ENCODE measurements around the gene LENG1. TPM values are rescaled to one million over a fixed set of nuclear protein-coding genes. Genes with fewer than 3 reads are reported as not detected.
A peak's percentile ranks its signal among the peaks of the same experiment; 100 is the strongest.

The LENG1 gene
- total and polyA plus RNA-seq, 12 donors = 5.4 to 16.9 (median 7.2) TPM

- TF ChIP-seq CTCF (IDR thresholded peaks at IDR 0.05) = no peak
- 81 to 83% methylated on average over 12 of the region's 12 CpGs for WGBS, 2 donors
- intact Hi-C loops (cut with DNase I) = no loop called here
- ATAC-seq (no peak), DNase-seq (no peak)
- Histone ChIP-seq H3K27ac (no peak overlapping the region), H3K4me1 (peaks cover 0 to 25% (median 16%) of the 10 kb centered on the region in 9 donors), H3K27me3 (no peaks in the 10 kb centered on the region), H3K9me3 (no peaks in the 10 kb centered on the region), H3K4me3 (no peak overlapping the region), H3K36me3 (peaks cover 4 to 100% (median 93%) of the 10 kb centered on the region in 9 donors)
Observed at GRCh38 chr19:54149021-54149812, 10.3 kb downstream of the LENG1 start.

- ATAC-seq (peak in 4 of 8 donors; percentile 5 to 27 (median 7)), DNase-seq (no peak)
- no peak for TF ChIP-seq CTCF (IDR thresholded peaks at IDR 0.05)
- H3K27ac ChIP-seq = peak overlapping the region in 7 of 10 donors; percentile 5 to 63 (median 40)
- no peaks in the 10 kb centered on the region for H3K27me3 ChIP-seq
- intact Hi-C loops (cut with DNase I) = no loop called here
- peaks cover 0 to 23% (median 11%) of the 10 kb centered on the region in 9 donors for H3K4me1 ChIP-seq
- no peak overlapping the region for H3K4me3 ChIP-seq
- 67 to 73% methylated on average over 19 of the region's 19 CpGs for WGBS, 2 donors
- H3K9me3 ChIP-seq = no peaks in the 10 kb centered on the region
- peaks cover 9 to 100% (median 93%) of the 10 kb centered on the region in 9 donors for H3K36me3 ChIP-seq
Observed at GRCh38 chr19:54148158-54148557, 11.4 kb downstream of the LENG1 start.

GRCh38 chr19:54147676-54148075, 11.8 kb downstream of the LENG1 start:
- Histone ChIP-seq H3K36me3 (peaks cover 9 to 100% (median 93%) of the 10 kb centered on the region in 9 donors), H3K27ac (peak overlapping the region in 7 of 10 donors; percentile 5 to 63 (median 40))
- TF ChIP-seq CTCF (IDR thresholded peaks at IDR 0.05) = peak in 1 of 9 donors; percentile 8

GRCh38 chr19:54145541-54146158, 13.9 kb downstream of the LENG1 start:
- no peak for TF ChIP-seq CTCF (IDR thresholded peaks at IDR 0.05)
- Histone ChIP-seq H3K27ac (no peak overlapping the region), H3K27me3 (no peaks in the 10 kb centered on the region), H3K4me3 (no peak overlapping the region), H3K36me3 (peaks cover 9 to 98% (median 76%) of the 10 kb centered on the region in 9 donors), H3K4me1 (peaks cover 0 to 32% (median 13%) of the 10 kb centered on the region in 9 donors), H3K9me3 (no peaks in the 10 kb centered on the region)
- no peak for ATAC-seq
- intact Hi-C loops (cut with DNase I) = no loop called here
- WGBS, 2 donors = 87 to 91% methylated on average over 28 of the region's 28 CpGs
- DNase-seq = no peak

More at GRCh38 chr19:54147676-54148075, 11.8 kb downstream of the LENG1 start:
- H3K4me3 ChIP-seq = no peak overlapping the region
- peaks cover 0 to 23% (median 7%) of the 10 kb centered on the region in 9 donors for H3K4me1 ChIP-seq
- intact Hi-C loops (cut with DNase I) = no loop called here
- ATAC-seq (peak; percentile 10 to 82 (median 67)), DNase-seq (peak; percentile 47 to 80)
- 70 to 73% methylated on average over 3 of the region's 3 CpGs for WGBS, 2 donors
- H3K27me3 ChIP-seq = no peaks in the 10 kb centered on the region
- H3K9me3 ChIP-seq = no peaks in the 10 kb centered on the region

Data from heart right ventricle (tissue), 16 donors.